GM10847 (cell line): ENCODE results near the gene ZBED6.

Source experiments
- POLR2A ChIP-seq: IDR thresholded peaks from 2 replicates; pipeline ENCODE4 v1.6.1; 2011; ENCODE audit not compliant: insufficient read length; ENCODE audit errors: extremely low read depth

Gene ZBED6

DNA sequence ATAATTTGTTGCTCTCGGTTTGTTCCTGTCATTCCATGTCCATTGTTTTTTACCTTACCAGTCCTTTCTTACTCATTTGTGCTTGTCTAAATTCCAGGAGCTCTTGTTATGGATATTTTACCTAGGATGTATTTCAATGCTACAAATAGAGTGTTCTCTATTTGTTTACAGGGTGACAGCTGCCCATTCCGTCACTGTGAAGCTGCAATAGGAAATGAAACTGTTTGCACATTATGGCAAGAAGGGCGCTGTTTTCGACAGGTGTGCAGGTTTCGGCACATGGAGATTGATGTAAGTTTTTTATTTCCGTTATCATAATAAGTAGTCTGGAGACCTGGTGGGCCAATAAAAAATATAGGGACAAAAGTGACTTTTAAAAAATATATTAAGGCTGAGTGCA, 23.0 kb downstream of the ZBED6 start:
- no peak for TF ChIP-seq POLR2A

DNA sequence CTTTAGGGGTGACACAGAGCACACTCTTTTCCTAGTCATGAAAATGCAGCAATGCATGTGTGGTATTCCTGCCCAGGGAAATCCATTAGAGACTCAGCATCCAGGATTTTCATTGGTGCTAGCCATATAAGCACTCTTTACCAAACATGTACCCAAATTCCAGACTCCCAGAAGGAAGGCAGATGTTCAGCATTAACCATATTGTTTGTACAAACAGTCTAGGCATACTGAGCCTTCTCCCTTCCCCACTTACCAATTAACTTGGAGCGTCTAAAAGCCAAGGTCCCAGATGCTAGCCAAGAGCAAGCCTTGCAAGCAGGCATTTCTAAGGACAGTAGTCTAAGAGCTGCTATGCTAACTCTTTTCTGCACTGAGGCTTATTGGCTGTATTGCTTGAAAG, 27.9 kb downstream of the ZBED6 start:
- no peak for TF ChIP-seq POLR2A

GRCh38 chr1:203826175-203826574, 30.8 kb downstream of the ZBED6 start:
- TF ChIP-seq POLR2A, result no peak

DNA sequence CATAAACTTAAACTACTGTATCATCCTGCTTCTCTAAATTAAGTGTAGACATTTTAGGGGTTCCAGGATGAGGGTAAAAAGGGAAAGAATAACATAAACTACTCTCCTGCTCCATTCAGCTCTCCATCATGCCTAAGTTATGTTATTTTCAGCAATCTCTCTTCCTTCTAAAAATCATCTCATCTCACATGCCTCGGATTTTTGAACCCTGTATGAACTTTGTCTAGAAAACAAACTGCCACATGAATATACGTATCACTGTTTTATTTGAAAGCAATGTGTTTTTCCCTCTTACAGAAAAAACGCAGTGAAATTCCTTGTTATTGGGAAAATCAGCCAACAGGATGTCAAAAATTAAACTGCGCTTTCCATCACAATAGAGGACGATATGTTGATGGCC, 32.6 kb downstream of the ZBED6 start:
- no peak for TF ChIP-seq POLR2A

GRCh38 chr1:203828503-203828902, 33.1 kb downstream of the ZBED6 start:
- no peak for TF ChIP-seq POLR2A

DNA sequence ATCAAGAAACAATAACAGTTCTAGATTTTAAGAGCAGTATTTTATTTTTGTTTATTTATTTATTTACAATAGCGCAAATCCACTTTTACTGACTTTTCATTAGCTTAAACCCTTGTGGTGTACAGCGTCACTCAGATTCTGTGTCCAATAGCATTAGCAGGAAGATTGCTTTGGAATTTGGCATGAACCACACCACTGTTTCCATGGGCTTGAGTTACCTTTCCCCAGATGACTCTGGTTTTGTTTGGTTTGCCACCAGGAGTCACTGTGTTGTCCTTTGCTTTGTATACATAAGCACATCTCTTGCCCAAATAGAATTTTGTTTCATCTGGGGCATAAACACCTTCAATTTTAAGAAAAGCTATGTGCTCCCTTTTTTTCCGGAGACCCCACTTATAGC, 40.1 kb downstream of the ZBED6 start:
- TF ChIP-seq POLR2A, result no peak

DNA sequence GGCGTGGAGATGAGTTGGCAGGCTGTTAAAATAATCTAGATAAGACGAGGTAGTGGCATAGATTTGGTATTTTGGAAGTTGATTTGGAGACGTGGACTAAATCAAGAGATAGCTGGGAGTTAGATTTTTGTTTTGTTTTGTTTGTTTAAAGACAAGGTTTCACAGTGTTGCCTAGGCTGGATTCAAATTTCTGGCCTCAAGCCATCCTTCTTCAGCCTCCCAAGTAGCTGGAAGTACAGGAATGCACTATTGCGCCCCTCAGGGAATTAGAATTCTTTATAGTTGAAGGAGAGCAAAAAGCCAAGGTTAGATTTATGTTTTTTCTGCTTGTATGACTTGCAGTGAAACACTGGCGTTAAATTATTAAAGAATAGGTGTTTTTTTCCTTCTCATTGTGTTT, 43.7 kb downstream of the ZBED6 start:
- TF ChIP-seq POLR2A, result no peak

- no peak for TF ChIP-seq POLR2A
These were observed 44.9 kb downstream of the ZBED6 start for GRCh38 chr1:203840208-203840808.

DNA sequence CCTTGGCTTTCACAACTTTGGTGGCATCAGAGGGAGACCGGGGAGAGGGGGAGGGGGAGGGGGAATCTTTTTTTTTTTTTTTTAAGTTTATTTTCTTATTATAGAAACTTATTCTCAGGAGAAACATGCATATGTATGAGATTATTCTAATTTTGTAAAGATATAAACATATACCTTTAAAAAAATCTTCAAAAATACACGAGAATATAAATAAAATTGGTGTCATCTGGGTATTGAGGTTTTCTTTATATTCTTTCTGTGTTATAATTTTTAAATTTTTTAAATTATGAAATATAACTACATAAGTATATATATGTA, 47.1 kb downstream of the ZBED6 start:
- TF ChIP-seq POLR2A, result no peak

- no peak for TF ChIP-seq POLR2A
These were observed 48.0 kb downstream of the ZBED6 start for GRCh38 chr1:203843435-203843834.
